ENCODE data around the gene TXLNA.
"Not testable (repeated sequence)": the region's sequence is repeated elsewhere in the genome, so short reads cannot be mapped to it uniquely, and the experiment has no call there.

TXLNA gene

GRCh38 chr1:32179443-32180185 is at the start of gene TXLNA:
TSS of gene TXLNA (plus strand) at chr1:32179675. CDS start at chr1:32180346, 671 bp downstream.
- peak; percentile 94 to 99 (median 97) for DNase-seq

- DNase-seq, result not testable (repeated sequence)
Measured at GRCh38 chr1:32133950-32134280, 45.6 kb upstream of the TXLNA start.

- no peak for DNase-seq
Measured at GRCh38 chr1:32137111-32137510, 42.4 kb upstream of the TXLNA start.

GRCh38 chr1:32138965-32139364 is 40.5 kb upstream of the TXLNA start:
- DNase-seq, result no peak

- DNase-seq, result no peak
Measured at GRCh38 chr1:32142446-32143301, 36.8 kb upstream of the TXLNA start.

- DNase-seq, result not testable (repeated sequence)
Measured at GRCh38 chr1:32143302-32143695, 36.2 kb upstream of the TXLNA start.

- no peak for DNase-seq
Measured at GRCh38 chr1:32144033-32144432, 35.4 kb upstream of the TXLNA start.

GRCh38 chr1:32147799-32148198 is 31.7 kb upstream of the TXLNA start:
- DNase-seq, result not testable (repeated sequence)

- no peak for DNase-seq
Measured at GRCh38 chr1:32150847-32151246, 28.6 kb upstream of the TXLNA start.

GRCh38 chr1:32151319-32151787 is 28.1 kb upstream of the TXLNA start:
- DNase-seq, result peak; percentile 65 to 73 (median 72)

GRCh38 chr1:32159189-32159588 is 20.3 kb upstream of the TXLNA start:
- no peak for DNase-seq

- no peak for DNase-seq
Measured at GRCh38 chr1:32163405-32163804, 16.1 kb upstream of the TXLNA start.

- DNase-seq, result not testable (repeated sequence)
Measured at GRCh38 chr1:32165633-32166032, 13.8 kb upstream of the TXLNA start.

GRCh38 chr1:32170991-32171390 is 8.5 kb upstream of the TXLNA start:
- DNase-seq, result no peak

GRCh38 chr1:32172621-32173245 is 6.7 kb upstream of the TXLNA start:
- no peak for DNase-seq

GRCh38 chr1:32178380-32179192 is 889 bp upstream of the TXLNA start:
- DNase-seq, result peak; percentile 26 to 39 (median 38)

GRCh38 chr1:32179193-32179442 is 357 bp upstream of the TXLNA start:
- DNase-seq, result no peak

- DNase-seq, result peak; percentile 47 to 69 (median 63)
Measured at GRCh38 chr1:32180186-32181060, 948 bp downstream of the TXLNA start.

- DNase-seq, result no peak
Measured at GRCh38 chr1:32181065-32181464, 1.6 kb downstream of the TXLNA start.

- DNase-seq, result no peak
Measured at GRCh38 chr1:32181563-32181962, 2.1 kb downstream of the TXLNA start.

- no peak for DNase-seq
Measured at GRCh38 chr1:32182060-32182459, 2.6 kb downstream of the TXLNA start.

- peak in 2 of 3 donors; percentile 23 to 28 for DNase-seq
Measured at GRCh38 chr1:32184650-32185049, 5.2 kb downstream of the TXLNA start.
